ENCODE results near the gene ACSL4. TPM values are rescaled to one million over a fixed set of nuclear protein-coding genes. Genes with fewer than 3 reads are reported as not detected.

ACSL4 gene
- total and polyA plus RNA-seq, 4 experiments from 2014 or later = 8.0 to 24.3 (median 15.5) TPM

DNA sequence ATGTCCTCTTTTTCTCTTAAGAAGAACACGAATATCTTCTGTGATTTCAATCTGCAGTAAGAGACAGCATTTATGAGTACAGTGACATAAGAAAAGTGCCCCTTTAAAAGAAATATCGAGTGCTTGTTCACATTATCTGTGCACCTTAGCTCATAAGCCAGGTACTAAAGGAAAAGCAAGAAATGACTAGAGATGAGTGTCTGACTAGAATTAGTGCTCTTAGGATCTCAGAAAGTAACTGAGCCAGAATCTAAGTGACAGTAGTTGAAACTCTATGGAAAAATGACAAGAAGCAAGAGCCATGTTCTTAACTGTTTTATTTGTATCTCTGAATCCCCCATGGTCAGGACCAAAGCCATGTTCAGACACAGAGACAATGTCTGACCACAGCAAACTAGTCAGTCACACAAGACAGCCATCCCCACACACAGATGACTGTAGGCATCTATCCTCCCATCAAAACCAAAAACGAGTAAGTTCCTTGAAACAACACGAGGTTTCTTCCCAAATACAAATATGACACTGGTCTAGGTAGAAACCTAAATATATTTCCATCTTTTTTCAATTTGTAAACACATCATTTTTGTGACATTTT lies 36.8 kb downstream of the ACSL4 start:
- Histone ChIP-seq H3K27me3 (ENCODE audit: insufficient read depth, low read length) (no peaks in the 10 kb centered on the region), H3K4me3 (ENCODE audit: low read length in 2 of 2) (no peak overlapping the region), H3K27ac (ENCODE audit: low read depth, low read length) (no peak overlapping the region), H3K4me1 (ENCODE audit: insufficient read depth, low read length) (peaks cover 6% of the 10 kb centered on the region), H3K36me3 (ENCODE audit: insufficient read depth, low read length) (no peaks in the 10 kb centered on the region), H3K9me3 (ENCODE audit: control insufficient read depth in 1 of 2, low read length in 2 of 2) (no peaks in the 10 kb centered on the region)
- Mint-ChIP-seq H3K27me3 (no peaks in the 10 kb centered on the region), H3K9me3 (no peaks in the 10 kb centered on the region), H3K36me3 (peaks cover 0 to 4% of the 10 kb centered on the region in 2 donors), H3K4me3 (no peak overlapping the region), H3K4me1 (peaks cover 16 to 21% (median 18%) of the 10 kb centered on the region in 4 donors), H3K27ac (peak overlapping the region in 2 of 7 donors; percentile 1 to 47)
- no peak for DNase-seq
- intact Hi-C loops (cut with micrococcal nuclease) = no loop called here
- POLR2A ChIA-PET (ENCODE audit: partially characterized antibody) = no interaction called here
- CTCF ChIA-PET (ENCODE audit: partially characterized antibody) = no interaction called here

DNA sequence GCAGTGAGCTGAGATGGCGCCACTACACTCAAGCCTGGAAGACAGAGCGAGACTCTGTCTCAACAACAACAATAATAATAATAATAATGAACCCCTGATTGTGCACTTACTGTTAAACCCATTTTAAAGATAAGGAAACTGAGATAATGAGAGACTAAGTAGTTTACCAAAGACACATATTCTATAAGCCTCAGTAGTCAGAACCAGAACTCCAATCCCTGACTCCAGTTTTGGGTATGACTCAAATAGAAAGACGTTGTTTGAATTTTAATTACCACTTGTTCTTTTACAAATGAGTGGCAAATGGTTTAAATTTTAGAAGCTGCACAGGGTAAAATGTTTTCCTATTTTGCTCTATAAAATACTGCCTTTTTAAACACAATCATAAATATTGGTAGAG lies 37.4 kb downstream of the ACSL4 start:
- Histone ChIP-seq H3K4me3 (ENCODE audit: low read length in 2 of 2) (no peak overlapping the region), H3K9me3 (ENCODE audit: control insufficient read depth in 1 of 2, low read length in 2 of 2) (no peaks in the 10 kb centered on the region), H3K36me3 (ENCODE audit: insufficient read depth, low read length) (no peaks in the 10 kb centered on the region), H3K27me3 (ENCODE audit: insufficient read depth, low read length) (no peaks in the 10 kb centered on the region), H3K4me1 (ENCODE audit: insufficient read depth, low read length) (peaks cover 6% of the 10 kb centered on the region), H3K27ac (ENCODE audit: low read depth, low read length) (no peak overlapping the region)
- CTCF ChIA-PET (ENCODE audit: partially characterized antibody) = interaction anchor here (1.1 kb wide), 1 partner anchor 161 kb away, joined by 3 read pairs; no protein-coding TSS in a partner anchor
- peaks cover 0 to 4% of the 10 kb centered on the region in 2 donors for H3K36me3 Mint-ChIP-seq
- no peaks in the 10 kb centered on the region for H3K27me3 Mint-ChIP-seq
- DNase-seq = no peak
- POLR2A ChIA-PET (ENCODE audit: partially characterized antibody) = no interaction called here
- H3K27ac Mint-ChIP-seq = no peak overlapping the region
- H3K9me3 Mint-ChIP-seq = no peaks in the 10 kb centered on the region
- peaks cover 16 to 21% (median 18%) of the 10 kb centered on the region in 4 donors for H3K4me1 Mint-ChIP-seq
- no peak overlapping the region for H3K4me3 Mint-ChIP-seq
- intact Hi-C loops (cut with micrococcal nuclease) = no loop called here

DNA sequence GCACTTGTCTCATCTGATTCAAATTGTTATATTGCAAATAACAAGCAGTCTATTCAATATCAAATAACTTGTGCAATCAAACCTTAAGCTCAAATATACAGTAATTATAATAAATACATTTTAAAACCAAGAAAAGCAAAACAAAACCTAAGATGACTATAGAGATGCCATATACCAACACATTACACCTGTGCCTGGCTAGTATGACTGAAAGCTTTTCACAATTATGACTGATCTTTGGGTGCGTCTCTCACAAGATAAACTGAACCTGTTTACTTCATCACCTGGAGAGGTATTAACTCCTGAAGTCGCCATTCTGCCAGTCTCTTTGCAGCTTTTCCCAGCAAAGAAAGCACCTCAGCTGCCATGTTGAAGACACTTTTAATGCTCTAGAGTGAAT lies 41.3 kb downstream of the ACSL4 start:
- H3K27me3 ChIP-seq (ENCODE audit: insufficient read depth, low read length) = no peaks in the 10 kb centered on the region
- H3K4me1 Mint-ChIP-seq = peaks cover 8 to 16% (median 15%) of the 10 kb centered on the region in 4 donors
- H3K36me3 Mint-ChIP-seq = peaks cover 0 to 5% of the 10 kb centered on the region in 2 donors
- no peaks in the 10 kb centered on the region for H3K9me3 ChIP-seq (ENCODE audit: control insufficient read depth in 1 of 2, low read length in 2 of 2)
- ChIA-PET CTCF (ENCODE audit: partially characterized antibody) (interaction anchor here (1.4 kb wide), 1 partner anchor 165 kb away, joined by 4 read pairs; no protein-coding TSS in a partner anchor), POLR2A (ENCODE audit: partially characterized antibody) (interaction anchor here (1.5 kb wide), 1 partner anchor 13 kb away, joined by 4 read pairs; no protein-coding TSS in a partner anchor)
- no peak overlapping the region for H3K4me3 Mint-ChIP-seq
- no peak overlapping the region for H3K27ac Mint-ChIP-seq
- no peaks in the 10 kb centered on the region for H3K36me3 ChIP-seq (ENCODE audit: insufficient read depth, low read length)
- H3K27me3 Mint-ChIP-seq = no peaks in the 10 kb centered on the region
- H3K4me3 ChIP-seq (ENCODE audit: low read length in 2 of 2) = no peak overlapping the region
- intact Hi-C loops (cut with micrococcal nuclease) = no loop called here
- no peak for DNase-seq
- H3K27ac ChIP-seq (ENCODE audit: low read depth, low read length) = no peak overlapping the region
- H3K9me3 Mint-ChIP-seq = no peaks in the 10 kb centered on the region
- H3K4me1 ChIP-seq (ENCODE audit: insufficient read depth, low read length) = peaks cover 6% of the 10 kb centered on the region

DNA sequence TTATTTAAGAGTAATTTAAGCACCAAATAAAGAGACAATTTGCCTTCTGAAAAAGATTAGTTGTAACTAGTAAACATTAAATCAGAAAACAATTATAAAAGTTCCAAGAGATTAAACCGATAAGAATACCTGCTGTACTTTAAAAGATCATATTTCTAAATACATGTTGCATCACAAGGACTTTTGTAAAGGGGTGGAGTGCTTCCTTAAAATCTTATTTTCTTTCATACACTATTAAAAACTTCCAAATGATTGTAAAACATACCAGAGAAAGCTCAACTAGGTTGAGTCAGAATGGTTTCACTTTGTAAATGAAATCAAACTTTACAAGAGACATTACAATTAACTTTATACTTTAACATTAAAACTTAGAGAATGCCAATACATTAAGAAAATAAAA lies 41.8 kb downstream of the ACSL4 start:
- H3K27me3 Mint-ChIP-seq = no peaks in the 10 kb centered on the region
- Histone ChIP-seq H3K4me3 (ENCODE audit: low read length in 2 of 2) (no peak overlapping the region), H3K4me1 (ENCODE audit: insufficient read depth, low read length) (peaks cover 1% of the 10 kb centered on the region), H3K27me3 (ENCODE audit: insufficient read depth, low read length) (no peaks in the 10 kb centered on the region), H3K36me3 (ENCODE audit: insufficient read depth, low read length) (no peaks in the 10 kb centered on the region), H3K9me3 (ENCODE audit: control insufficient read depth in 1 of 2, low read length in 2 of 2) (no peaks in the 10 kb centered on the region), H3K27ac (ENCODE audit: low read depth, low read length) (no peak overlapping the region)
- CTCF ChIA-PET (ENCODE audit: partially characterized antibody) = interaction anchor here (1.4 kb wide), 1 partner anchor 166 kb away, joined by 4 read pairs; no protein-coding TSS in a partner anchor
- intact Hi-C loops (cut with micrococcal nuclease) = no loop called here
- no peak for DNase-seq
- H3K4me3 Mint-ChIP-seq = no peak overlapping the region
- no peaks in the 10 kb centered on the region for H3K9me3 Mint-ChIP-seq
- peaks cover 6 to 14% (median 11%) of the 10 kb centered on the region in 4 donors for H3K4me1 Mint-ChIP-seq
- peaks cover 0 to 5% of the 10 kb centered on the region in 2 donors for H3K36me3 Mint-ChIP-seq
- H3K27ac Mint-ChIP-seq = no peak overlapping the region
- POLR2A ChIA-PET (ENCODE audit: partially characterized antibody) = interaction anchor here (1.5 kb wide), 1 partner anchor 12 kb away, joined by 4 read pairs; no protein-coding TSS in a partner anchor

DNA sequence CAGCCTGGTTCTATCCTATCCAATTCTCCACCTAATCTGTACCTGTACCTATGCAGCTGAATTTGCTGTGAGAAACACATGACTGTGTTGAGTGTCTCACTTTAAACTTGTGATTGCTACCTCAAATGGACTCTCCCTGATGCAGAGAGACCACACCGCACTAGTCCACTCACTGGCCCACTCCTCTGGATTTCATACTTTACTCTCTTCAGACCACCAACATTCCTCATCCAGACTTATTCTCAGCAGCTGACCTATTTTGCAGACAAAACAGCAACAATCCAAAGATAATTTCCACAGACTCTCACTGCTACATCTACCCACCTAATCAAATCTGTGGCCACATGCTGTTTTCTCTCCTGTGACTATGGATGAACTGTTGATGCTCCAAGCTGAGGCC lies 45.2 kb downstream of the ACSL4 start:
- Histone ChIP-seq H3K27me3 (ENCODE audit: insufficient read depth, low read length) (no peaks in the 10 kb centered on the region), H3K4me3 (ENCODE audit: low read length in 2 of 2) (no peak overlapping the region), H3K36me3 (ENCODE audit: insufficient read depth, low read length) (no peaks in the 10 kb centered on the region), H3K4me1 (ENCODE audit: insufficient read depth, low read length) (no peaks in the 10 kb centered on the region), H3K9me3 (ENCODE audit: control insufficient read depth in 1 of 2, low read length in 2 of 2) (no peaks in the 10 kb centered on the region), H3K27ac (ENCODE audit: low read depth, low read length) (no peak overlapping the region)
- intact Hi-C loops (cut with micrococcal nuclease) = no loop called here
- no peak overlapping the region for H3K4me3 Mint-ChIP-seq
- H3K4me1 Mint-ChIP-seq = peaks cover 3 to 12% (median 6%) of the 10 kb centered on the region in 4 donors
- CTCF ChIA-PET (ENCODE audit: partially characterized antibody) = no interaction called here
- no peak overlapping the region for H3K27ac Mint-ChIP-seq
- POLR2A ChIA-PET (ENCODE audit: partially characterized antibody) = no interaction called here
- peaks cover 0 to 12% of the 10 kb centered on the region in 2 donors for H3K36me3 Mint-ChIP-seq
- no peak for DNase-seq
- H3K9me3 Mint-ChIP-seq = no peaks in the 10 kb centered on the region
- H3K27me3 Mint-ChIP-seq = no peaks in the 10 kb centered on the region

DNA sequence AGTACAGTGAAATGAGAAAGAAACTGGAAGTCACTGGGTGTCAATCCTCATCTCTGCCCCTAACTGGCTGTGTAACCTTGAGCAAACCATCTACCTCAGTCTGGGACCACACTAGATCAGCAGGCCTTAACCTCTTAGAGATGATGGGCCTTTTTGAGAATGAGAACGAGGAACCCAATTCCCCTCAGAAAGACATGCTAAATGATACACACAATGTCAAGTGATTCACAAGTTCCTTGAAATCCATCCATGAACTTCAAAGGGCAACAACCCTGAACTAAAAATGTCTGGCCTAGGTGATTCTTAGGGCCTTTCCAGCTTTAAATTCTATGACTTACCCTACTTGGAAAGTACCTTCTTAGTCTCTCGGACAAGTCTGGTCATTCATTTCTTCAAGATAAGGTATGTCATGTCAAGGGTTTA lies 47.4 kb downstream of the ACSL4 start:
- H3K27me3 ChIP-seq (ENCODE audit: insufficient read depth, low read length) = no peaks in the 10 kb centered on the region
- POLR2A ChIA-PET (ENCODE audit: partially characterized antibody) = no interaction called here
- DNase-seq = no peak
- H3K4me1 ChIP-seq (ENCODE audit: insufficient read depth, low read length) = no peaks in the 10 kb centered on the region
- no peak overlapping the region for H3K4me3 ChIP-seq (ENCODE audit: low read length in 2 of 2)
- Mint-ChIP-seq H3K9me3 (no peaks in the 10 kb centered on the region), H3K36me3 (peaks cover 3 to 24% of the 10 kb centered on the region in 2 donors), H3K4me3 (no peak overlapping the region), H3K4me1 (peaks cover 0 to 12% (median 5%) of the 10 kb centered on the region in 4 donors), H3K27me3 (no peaks in the 10 kb centered on the region), H3K27ac (no peak overlapping the region)
- no peaks in the 10 kb centered on the region for H3K9me3 ChIP-seq (ENCODE audit: control insufficient read depth in 1 of 2, low read length in 2 of 2)
- CTCF ChIA-PET (ENCODE audit: partially characterized antibody) = interaction anchor here (1.6 kb wide), 1 partner anchor 27 kb away, joined by 3 read pairs; no protein-coding TSS in a partner anchor
- H3K36me3 ChIP-seq (ENCODE audit: insufficient read depth, low read length) = no peaks in the 10 kb centered on the region
- intact Hi-C loops (cut with micrococcal nuclease) = no loop called here
- H3K27ac ChIP-seq (ENCODE audit: low read depth, low read length) = no peak overlapping the region

DNA sequence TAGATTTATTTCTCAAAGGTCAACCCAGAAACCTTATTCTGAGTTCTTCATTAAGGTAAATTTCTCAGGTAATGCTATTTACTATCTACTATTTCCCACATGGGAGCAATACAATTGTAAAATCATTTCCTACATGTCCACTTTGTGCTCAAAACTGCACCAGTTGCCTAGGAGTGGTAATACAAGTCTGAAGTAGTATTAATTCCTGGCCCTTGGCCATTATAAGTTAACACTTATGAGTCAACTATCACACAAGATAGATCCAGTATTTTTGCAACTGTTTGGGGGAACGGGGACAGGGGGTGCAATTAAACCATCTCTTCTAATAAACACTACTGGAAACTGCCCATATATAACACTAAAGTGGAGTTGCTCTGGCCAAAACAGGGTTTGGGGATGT lies 48.9 kb downstream of the ACSL4 start:
- no peak overlapping the region for H3K4me3 ChIP-seq (ENCODE audit: low read length in 2 of 2)
- no peak for DNase-seq
- ChIA-PET POLR2A (ENCODE audit: partially characterized antibody) (no interaction called here), CTCF (ENCODE audit: partially characterized antibody) (no interaction called here)
- peaks cover 3 to 33% of the 10 kb centered on the region in 2 donors for H3K36me3 Mint-ChIP-seq
- no peaks in the 10 kb centered on the region for H3K27me3 Mint-ChIP-seq
- no peak overlapping the region for H3K27ac ChIP-seq (ENCODE audit: low read depth, low read length)
- no peaks in the 10 kb centered on the region for H3K9me3 Mint-ChIP-seq
- no peak overlapping the region for H3K27ac Mint-ChIP-seq
- no peaks in the 10 kb centered on the region for H3K27me3 ChIP-seq (ENCODE audit: insufficient read depth, low read length)
- H3K4me3 Mint-ChIP-seq = no peak overlapping the region
- no peaks in the 10 kb centered on the region for H3K4me1 ChIP-seq (ENCODE audit: insufficient read depth, low read length)
- intact Hi-C loops (cut with micrococcal nuclease) = no loop called here
- H3K4me1 Mint-ChIP-seq = peaks cover 0 to 12% (median 5%) of the 10 kb centered on the region in 4 donors
- H3K9me3 ChIP-seq (ENCODE audit: control insufficient read depth in 1 of 2, low read length in 2 of 2) = no peaks in the 10 kb centered on the region
- H3K36me3 ChIP-seq (ENCODE audit: insufficient read depth, low read length) = no peaks in the 10 kb centered on the region

All from CD4-positive, alpha-beta memory T cell (primary cell).